GM12864 (cell line): ENCODE results near the gene TMEM123.

Experiments used
- DNase-seq: peaks from one replicate; pipeline ENCODE4 v3.0.0-alpha.2; 2011; ENCODE audit warnings: low read depth
- H3K4me3 ChIP-seq: 2 replicates; pipeline ENCODE4 v1.5.1; 2011; ENCODE audit warnings: mild to moderate bottlenecking, low read depth, low read length, control low read depth
- CTCF ChIP-seq: IDR thresholded peaks from 2 replicates; pipeline ENCODE4 v1.5.1; 2011; ENCODE audit warnings: low read depth, mild to moderate bottlenecking, moderate library complexity, low read length, control low read depth, inconsistent platforms; ENCODE audit errors: missing control alignments

The TMEM123 gene

DNA sequence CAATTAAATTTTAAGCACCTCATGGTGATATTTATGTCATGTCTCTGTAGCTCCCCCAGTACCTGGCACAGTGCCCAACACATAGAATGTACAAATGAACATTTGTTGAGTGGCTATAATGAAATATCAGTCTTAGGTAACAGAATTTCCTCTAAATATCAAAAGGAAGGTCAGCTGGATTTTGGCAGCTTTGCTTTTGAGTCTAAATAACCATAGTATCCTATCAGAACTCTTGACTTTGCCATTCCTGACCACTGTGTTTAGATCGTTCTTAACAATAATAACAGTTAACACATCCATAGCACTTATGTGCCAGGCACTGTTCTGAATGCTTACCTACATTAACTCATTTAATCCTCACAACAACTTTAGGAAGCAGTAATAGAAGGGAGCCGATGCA is 26.6 kb downstream of the TMEM123 start:
- DNase-seq, result no peak
- TF ChIP-seq CTCF, result no peak
- H3K4me3 ChIP-seq, result no peak overlapping the region

GRCh38 chr11:102423936-102424335 is 28.6 kb downstream of the TMEM123 start:
- H3K4me3 ChIP-seq, result no peak overlapping the region
- no peak for DNase-seq
- TF ChIP-seq CTCF, result no peak

- DNase-seq, result no peak
Observed at GRCh38 chr11:102422817-102423712, 29.5 kb downstream of the TMEM123 start.

DNA sequence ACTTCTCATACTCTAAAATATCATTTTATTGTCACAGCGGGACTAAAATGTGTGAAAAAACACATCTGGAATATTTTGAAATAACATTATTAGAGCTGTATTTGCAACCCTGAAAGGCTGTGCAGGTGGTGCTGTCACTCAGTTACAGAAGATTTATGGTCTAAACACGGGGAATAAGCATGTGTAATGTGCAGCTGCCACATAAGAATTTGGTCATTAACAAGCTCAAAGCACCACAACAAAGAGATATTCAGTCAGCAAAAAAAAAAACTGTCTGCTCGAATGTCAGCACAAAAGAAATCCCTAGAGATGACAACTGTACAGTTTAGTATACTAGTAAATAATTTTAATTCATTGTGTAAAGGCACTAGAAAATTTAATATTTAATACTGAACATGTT is 31.3 kb downstream of the TMEM123 start:
- DNase-seq, result no peak
- no peak for TF ChIP-seq CTCF
- no peak overlapping the region for H3K4me3 ChIP-seq

More at GRCh38 chr11:102422817-102423712, 29.5 kb downstream of the TMEM123 start:
- TF ChIP-seq CTCF, result no peak
- no peak overlapping the region for H3K4me3 ChIP-seq

GRCh38 chr11:102420547-102420946 is 32.0 kb downstream of the TMEM123 start:
- no peak overlapping the region for H3K4me3 ChIP-seq
- DNase-seq, result no peak
- TF ChIP-seq CTCF, result no peak

GRCh38 chr11:102419181-102419580 is 33.4 kb downstream of the TMEM123 start:
- TF ChIP-seq CTCF, result no peak
- no peak for DNase-seq
- no peak overlapping the region for H3K4me3 ChIP-seq

DNA sequence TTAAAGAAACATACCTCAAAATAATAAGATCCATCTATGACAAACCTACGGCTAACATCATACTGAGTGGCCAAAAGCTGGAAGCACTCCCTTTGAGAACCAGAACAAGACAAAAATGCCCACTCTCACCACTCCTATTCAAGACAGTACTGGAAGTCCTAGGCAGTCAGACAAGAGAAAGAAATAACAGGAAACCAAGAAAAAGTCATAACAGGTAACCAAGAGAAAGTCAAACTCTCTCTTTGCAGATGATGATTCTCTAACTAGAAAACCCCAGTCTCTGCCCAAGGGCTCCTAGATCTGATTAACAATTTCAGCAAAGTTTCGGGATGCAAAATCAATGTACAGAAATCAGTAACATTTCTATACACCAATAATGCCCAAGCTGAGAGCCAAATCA is 35.6 kb downstream of the TMEM123 start:
- no peak for TF ChIP-seq CTCF
- no peak overlapping the region for H3K4me3 ChIP-seq
- DNase-seq, result no peak
